Fibroblast of skin of right biceps (primary cell): Measurements from ENCODE around the gene ZNF292.

Experiments used
- DNase-seq: peaks from one replicate; pipeline ENCODE4 v3.0.0-alpha.2; 2013

Gene ZNF292

DNA sequence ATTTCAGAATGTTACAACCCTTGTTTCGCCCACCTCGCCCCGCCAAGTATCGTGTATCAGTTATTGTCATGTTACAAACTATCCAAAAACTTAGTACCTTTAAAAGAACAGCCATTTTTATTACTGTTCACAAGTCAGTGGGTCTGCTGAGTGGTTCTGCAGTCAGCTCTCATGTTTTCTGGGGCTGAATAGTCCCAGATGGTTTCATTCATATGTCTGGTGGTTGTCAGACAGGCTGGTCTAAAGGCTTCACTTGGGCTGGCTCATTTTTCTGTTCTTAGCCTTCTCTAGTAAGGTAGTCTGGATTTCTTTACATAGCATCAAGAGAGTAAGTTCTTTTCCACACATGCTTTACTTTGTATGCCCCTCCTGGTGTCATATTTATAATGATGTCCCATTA, 8.6 kb downstream of the ZNF292 start:
- DNase-seq = no peak

DNA sequence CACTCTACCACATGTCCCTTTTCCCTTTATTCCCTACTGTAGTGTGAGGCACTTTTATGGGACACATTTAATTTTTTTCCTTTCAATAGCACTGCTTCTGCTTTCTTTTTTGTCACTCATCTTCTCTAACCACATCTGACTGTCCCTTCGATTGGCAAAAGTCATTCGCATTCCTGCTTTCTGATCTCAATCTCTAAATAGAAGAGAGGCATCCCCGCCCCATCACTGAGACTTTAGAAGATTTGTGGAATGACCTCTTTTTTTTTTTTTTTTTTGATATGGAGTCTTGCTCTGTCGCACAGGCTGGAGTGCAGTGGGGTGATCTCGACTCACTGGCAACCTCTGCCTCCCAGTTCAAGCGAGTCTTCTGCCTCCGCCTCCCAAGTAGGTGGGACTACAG, 9.1 kb downstream of the ZNF292 start:
- no peak for DNase-seq

DNA sequence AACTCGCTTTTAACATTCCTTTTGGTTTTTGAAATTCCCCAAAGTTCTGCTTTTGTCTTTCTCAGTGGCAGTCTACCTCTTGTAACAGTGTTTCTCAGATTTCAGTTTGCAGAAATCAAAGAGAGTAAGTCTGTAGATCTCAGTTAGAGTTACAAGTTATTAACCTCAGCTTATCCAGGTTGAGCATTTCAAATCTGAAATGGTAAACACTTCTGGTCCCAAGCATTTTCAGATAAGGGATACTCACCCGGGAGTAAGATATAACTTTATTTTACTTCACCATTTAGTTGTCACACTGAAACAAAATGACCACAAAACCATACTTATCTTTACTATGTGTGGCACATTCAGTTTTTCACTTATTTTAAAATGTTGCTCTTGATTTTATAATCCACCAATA, 9.8 kb downstream of the ZNF292 start:
- DNase-seq = no peak

DNA sequence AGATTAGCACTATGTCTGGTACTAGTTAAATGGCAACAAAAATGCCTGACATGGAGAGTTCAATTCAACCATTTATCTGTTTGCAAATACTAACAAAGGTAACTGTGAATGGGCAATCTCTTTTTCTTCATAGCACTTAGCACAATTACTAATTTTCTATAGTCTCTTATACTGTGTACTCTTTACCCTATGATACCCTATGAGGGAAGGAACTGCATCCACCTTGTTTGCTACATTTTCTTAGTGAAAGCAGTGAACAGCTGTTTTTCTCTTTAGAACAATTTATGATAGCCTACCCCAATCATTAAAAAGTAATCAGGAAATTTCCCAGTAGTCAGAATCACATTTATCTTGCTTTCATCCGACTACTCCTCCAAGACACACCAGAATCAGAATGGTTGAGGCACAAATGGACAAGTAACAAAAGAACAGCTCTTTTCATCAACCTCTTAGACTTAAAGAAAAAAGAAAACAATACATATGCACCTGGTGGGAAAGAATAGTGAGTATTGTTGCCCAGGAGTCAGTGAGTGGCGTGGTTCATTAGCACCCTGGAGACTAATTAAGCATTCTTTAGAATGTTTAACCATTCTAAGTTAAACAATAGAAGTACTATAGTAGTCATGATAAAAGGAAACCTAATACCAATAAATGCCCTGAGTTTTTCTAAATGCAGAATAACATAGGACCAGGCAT, 16.7 kb downstream of the ZNF292 start:
- no peak for DNase-seq

DNA sequence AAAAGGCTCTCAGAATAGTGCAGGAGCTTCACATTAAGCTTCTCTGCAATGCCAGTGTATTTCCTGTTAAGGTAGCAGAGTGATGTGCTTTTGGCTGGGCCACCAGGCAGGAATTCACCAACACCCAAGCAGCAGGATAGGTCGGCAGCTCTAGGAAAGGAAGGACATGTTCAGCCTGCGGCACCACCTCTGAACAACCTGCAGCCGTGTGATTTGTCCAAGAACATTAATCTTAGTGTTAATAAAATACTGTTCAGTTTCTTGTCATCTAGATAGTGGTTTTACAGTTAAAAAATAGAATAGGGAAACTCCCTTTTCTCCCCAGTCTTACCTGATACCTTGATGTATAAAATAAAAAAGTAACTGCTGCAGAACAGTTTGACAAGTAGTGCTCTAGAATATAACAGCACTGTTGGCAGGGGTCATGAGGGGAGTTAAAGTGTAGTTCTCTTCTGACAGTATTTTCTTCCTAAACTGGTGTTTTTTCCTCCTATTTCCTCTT, 18.8 kb downstream of the ZNF292 start:
- DNase-seq = no peak

DNA sequence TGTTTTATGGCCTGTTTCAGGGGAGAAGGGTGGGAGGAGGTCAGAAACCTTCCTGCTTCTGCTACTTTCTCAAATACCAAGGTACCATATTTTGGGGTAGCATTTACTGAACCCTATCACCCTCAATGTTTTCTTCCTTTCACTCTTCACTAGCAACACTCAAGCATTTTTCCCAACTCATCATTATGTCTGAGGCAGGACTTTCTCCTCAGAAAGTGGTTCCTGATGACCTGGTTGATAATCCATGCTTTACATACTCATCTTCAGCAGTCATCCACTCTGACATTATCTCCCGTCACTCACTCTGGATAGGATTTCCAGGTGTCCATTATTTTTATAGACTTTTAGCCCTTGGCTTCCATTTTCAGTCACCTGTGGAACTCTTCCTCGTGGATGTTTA, 21.1 kb downstream of the ZNF292 start:
- no peak for DNase-seq

DNA sequence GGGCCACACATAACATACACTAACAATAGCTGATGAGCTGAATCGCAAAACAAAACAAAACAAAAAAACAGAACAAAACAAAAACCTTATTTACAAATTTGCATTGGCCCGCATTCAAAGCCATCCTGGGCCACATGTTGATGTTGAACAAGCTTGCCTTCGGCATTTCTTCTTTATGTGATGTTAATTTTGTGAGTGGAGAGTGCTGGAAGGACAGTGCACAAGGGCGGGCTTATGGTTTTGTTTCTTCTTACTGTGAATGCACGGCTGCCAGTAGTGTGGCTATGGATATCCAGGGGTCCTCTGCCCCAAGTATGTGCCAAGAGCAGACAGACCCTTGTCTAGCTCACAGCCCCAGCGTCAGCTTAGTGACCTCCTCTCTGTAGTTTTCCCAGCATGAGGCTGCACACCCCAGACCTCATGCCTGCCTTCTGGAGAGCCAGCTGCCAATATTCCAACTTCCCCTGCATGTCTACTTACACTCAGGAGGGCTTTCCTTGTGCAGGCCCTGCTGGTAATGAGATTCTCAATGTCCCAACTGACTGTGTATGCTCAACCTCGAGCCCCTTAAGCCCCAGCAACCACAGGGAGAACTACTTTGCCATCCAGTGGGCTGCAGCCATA, 24.9 kb downstream of the ZNF292 start:
- no peak for DNase-seq

DNA sequence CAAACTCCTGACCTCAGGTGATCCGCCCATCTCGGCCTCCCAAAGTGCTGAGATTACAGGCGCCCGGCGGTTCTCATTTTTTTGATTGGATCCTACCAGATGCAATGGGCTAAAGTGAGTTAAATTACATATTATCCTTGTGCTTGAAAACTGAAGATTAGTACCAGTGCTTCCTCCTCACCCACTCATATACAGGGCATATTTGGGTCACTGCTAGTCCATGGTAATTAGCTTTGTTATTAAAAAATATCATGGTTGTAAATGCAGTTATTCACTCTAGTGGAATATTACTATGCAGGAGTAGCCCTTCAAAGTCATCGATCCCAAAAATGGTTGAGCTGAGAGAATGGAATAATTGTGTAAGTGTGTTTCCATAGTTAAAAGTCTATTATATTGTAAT, 26.5 kb downstream of the ZNF292 start:
- DNase-seq = no peak

DNA sequence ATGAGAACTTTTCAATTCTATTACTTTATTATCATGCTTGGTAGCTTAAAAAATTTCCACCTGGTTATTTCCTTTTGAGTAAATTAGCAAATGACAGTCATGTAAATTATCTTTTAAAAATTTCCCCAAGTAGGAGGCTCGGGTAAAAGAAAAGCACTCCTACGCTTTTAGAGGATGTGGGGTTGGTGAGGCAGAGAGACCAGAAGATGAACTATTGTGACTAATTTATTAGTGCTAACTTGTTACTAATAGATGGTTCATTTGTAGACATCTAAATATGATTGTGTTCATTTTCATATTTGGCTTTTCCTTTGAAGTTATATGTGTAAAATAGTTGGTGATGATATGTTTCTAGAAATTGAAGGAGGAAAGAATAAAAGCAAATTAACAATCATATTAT, 27.0 kb downstream of the ZNF292 start:
- DNase-seq = no peak

DNA sequence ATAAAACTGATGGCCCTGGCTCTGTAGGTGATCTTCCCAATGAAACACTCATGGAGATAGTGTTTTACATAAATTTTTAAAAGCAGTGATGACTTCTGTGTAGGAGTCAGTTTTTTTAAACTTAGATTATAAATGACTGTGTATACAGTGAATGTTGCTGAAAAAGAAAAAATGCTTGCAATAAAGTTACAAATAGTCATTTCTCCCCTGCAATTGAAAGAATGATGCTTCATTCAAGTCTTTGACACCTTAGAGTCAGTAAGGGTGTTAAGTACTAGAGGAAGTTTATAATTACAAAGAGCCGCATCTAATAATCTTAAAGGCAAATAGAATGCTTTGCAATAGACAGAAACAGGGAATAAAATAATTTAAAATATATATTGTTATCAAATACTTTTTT, 27.6 kb downstream of the ZNF292 start:
- DNase-seq = no peak

DNA sequence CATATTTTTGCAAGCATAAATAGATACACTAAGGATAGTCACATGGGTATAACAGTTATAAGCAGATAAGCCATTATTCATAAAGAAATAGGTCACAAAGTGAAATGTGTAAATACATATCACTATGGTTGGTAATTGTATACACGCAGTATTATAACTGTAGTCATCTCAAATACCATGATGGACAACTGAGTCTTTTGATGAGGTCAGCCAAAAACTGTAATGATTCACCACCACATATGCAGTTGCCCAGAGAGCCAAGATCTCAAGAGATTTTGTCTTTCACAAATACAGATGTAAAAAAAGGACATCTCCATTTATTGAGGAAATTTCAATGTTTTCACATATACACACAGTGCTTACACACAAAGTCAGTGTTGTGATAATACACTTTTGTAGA, 28.3 kb downstream of the ZNF292 start:
- DNase-seq = peak; percentile 65

DNA sequence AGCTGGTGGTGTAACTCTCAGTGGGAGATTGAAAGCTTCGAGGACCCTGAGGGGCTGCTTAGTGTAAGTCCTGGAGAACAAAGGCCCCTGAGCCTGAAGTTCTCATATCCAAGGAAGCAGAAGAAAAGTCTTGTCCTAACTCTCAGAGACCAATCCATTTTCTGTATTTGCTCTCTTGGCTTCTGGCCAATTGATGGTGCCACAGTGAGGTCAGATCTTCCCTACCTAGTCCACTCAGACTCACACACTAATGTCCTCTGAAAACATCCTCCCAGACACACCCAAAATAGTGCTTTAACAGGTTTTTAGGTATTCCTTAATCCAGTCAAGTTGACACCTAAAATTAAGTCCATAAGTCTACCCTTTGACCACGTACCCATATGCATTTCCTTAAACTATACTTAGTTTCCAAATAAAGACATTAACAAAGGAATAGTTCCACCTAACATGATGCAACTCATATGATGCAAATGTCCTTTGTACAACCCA, 29.4 kb downstream of the ZNF292 start:
- DNase-seq = no peak

DNA sequence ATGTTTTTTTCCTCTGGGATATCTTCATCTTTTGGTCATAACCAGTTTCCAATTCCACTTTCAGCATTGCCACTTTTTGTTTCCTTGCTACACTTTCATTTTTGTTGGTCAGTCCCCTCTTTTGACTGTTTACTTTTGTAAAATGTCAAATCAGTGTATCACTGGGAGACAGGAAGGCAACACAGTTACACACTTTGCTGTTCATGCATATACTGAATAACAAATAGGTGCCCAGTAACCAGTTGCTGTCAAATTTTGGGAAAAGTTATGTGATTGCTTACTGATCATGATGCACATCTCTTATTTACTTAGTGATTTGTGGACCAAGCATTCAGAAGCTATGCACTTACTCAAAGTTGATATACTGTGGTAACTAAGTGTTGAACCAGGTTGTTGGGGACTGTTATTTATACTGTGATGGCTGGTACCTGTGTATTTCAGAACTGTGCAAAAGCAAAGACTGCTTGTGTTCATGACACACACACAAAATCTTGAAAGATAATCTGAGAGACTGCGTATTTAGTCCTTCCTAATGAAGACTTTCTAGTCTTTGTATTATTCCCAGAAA, 41.0 kb downstream of the ZNF292 start:
- no peak for DNase-seq

DNA sequence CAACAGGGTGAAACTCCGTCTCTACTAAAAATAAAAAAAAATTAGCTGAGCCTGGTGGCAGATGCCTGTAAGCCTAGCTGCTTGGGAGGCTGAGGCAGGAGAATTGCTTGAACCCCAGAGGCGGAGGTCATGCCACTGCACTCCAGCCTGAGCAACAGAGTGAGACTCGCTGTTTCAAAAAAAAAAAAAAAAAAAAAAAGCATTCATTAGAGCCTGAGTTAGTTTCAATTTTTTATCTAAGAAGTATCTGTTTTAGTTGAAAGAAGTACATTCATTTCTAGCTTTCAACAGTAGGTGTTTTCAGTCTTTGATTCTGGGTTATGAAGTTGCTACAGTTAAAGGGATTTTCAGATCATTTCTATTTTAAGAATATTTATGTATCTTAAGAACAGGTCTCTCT, 42.2 kb downstream of the ZNF292 start:
- no peak for DNase-seq

DNA sequence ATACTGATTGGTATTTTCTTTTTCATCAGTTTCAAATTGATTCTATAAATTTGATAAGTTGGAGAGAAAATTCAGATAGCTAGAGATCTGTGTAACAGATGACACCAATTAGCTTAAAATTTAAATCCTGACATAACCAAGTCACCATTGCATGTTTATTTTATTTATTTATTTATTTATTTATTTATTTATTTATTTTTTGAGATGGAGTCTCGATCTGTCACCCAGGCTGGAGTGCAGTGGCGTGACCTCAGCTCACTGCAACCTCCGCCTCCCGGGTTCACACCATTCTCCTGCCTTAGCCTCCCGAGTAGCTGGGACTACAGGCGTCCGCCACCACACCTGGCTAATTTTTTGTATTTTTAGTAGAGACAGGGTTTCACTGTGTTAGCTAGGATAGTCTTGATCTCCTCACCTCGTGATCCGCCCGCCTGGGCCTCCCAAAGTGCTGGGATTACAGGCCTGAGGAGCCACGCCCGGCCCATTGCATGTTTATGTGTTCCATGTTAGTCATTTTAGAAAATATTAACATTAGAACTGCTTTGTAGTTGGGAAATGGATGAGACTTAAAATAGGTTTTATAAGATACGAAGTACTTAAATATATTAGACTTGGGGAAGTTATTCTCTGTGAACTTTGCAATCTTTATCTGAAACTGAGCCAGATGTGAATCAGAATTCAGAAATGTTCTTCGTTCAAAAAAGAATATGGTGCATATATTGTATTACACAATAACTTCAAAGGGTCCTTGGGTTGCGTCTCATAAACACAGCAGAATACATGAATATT, 42.9 kb downstream of the ZNF292 start:
- DNase-seq = peak; percentile 15

DNA sequence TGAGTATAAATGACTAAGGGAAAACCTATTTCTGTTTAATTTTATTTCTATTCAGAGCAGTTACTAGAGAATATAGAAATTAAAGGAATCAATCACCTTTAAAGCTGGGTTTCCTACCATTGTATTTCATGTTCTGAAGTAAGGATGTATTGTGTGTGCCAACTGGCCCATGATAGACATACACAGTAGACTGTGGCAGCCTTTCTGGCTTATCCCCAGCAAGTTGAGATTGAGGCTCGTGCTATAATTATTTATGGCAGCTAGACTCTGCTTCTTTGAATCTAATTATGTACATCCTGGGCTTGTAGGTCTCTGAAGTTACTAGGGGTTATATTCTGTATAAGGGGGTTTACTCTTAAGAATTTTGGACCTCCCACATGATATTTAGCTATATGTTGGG, 44.4 kb downstream of the ZNF292 start:
- no peak for DNase-seq

DNA sequence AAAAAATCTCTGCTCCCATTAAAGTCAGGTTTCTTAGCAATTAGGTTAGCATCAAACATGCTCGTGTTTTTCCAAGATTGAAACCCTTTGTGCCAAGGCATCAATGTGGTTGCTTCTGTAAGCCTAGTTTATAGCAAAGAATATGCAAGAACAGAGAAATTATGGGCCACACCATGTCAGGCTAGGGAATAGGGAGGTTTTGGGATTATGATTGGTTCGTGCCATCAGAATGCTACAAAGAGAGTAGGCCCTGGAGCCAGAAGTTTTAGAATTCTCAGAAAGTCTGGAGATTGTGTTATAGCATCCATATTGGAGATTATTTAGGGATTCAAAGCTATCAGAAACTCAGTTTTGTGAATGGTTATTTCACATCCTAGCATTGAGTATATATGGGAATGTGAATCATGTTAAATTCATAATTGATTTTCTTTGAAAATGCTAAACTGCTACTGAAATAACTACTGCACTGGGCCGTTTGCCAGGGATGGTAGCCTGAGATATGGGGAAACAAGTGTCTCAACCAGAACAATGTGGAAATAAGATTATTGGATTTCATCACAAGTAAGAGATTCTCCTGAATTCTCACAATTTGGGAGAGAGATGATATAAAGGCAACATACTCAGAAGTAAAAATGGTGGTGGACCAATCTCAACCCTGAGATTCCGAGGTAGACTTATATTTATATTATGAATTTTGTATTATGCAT, 45.3 kb downstream of the ZNF292 start:
- peak; percentile 40 for DNase-seq

DNA sequence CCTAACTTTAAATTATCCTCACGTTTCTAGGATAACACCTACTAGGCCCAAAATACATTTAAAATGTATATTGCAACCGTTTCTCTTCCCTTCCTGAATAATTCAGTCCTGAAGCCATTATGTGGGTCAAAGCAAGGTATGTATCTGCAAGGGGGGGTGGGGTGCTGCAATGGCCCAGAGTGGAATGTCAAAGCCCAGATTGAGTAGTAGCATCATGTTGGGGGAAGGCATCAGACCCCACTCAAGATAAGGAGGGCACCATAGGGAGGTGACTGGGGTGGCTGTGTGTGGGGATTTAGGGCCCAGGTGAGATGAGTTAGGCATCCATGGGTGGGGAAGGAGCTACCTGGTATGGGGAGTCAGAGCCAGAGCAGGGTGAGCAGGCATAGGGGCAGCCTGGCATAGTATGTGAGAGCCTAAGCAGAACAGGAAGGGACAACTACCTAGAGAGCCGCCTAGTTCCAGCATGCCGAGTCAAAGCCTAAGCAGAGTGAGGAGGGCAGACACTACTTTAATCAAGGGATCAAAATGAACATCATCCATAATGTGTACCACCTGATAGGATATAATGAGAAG, 48.2 kb downstream of the ZNF292 start:
- no peak for DNase-seq

DNA sequence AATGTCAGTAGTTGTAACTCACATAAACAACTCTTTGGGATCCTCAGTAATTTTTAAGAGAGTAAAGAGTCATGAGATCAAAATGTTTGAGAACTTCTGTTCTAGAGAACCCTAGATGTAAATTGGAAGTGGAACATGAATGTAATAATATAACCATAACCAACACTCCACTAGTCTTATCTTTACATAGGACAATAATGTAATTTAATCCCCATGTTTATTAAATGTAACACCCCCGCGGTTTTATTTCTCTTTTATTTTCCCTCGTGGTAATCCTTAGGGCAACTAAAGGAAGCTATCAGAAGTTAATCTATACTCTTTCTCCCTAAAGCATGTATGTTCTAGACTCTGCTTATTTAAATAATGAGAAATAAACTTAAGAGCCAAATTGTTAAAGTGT, 54.4 kb downstream of the ZNF292 start:
- no peak for DNase-seq

DNA sequence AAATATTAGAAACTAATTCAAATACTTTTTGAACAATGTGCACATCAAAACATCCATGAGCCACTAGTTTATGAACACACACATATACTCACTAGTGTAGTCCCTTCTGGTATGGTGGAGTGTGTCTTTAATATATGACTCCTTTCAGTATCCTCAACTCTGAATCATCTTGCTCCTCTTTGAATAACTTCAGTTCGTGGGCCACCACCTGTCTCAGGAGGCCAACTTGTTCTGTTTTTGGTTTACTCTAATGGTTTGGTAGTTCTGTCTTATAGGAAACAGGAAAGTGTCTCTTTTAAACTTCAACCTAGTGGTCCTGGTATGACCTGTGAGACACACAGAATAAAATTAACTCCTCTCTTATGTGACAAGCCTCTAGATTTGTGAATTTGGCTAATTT, 55.6 kb downstream of the ZNF292 start:
- no peak for DNase-seq

DNA sequence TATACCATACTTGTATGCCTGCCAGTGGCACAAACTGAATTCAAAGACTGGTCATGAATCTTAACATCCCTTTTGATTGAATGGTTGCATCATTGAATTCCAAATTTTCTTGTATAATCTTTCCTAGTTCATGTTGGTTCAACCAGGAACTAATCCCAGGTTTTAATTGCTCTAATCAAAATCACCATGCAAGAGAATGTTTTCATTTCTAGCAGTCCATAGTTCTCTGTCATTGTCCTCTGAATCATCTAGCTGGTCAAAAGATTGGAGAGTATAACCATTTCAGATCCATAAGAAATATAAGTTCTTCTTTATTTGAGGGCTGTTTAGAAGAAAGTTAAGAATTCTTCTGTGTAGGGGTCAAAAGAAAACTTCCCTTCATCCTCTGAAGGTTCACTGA, 57.2 kb downstream of the ZNF292 start:
- DNase-seq = no peak

DNA sequence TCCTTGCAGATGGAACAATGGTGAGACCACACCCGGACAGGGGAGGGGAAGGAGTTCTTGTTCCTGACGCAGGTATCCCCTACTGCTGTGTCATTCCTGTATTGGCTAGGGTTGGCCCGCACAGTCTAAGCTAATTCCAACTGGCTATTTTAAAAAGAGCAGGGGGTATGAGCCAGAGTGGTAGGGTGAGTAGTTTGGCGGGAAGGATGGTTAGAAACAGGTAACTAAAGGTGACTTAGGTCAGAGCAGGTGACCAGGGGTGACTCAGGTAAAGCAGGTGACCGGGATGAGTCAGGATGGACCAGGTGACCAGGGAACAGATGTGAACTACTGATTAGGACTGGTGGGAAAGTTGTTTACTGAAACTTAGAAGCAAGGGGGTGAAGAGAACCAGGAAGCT, 58.0 kb downstream of the ZNF292 start:
- DNase-seq = no peak

DNA sequence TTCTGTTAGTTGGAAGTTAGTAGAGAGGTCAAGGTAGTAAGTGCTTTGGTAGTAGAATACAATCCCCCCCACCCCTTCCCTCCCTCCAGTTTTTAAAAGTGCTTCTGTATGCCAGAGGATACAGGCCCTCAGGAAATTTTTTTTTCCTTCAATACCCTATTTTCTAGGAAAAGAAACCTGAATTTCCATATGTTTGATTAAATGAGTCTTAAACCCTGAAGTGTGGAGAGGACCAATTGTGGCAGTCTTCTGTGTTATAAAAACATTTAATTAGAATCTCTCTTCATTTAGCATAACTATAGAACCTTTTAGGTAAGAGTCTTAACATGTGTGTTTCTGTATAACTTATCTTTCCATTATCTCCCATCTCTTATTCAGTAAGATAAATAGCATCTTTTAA, 59.5 kb downstream of the ZNF292 start:
- DNase-seq = no peak
